AG09309 (cell line): Measurements from ENCODE around the gene ATXN10.

ENCODE experiments used
- DNase-seq: peaks from one replicate; pipeline ENCODE4 v3.0.0-alpha.2; 2010; ENCODE audit warnings: low read depth
- H3K4me3 ChIP-seq: 2 replicates; pipeline ENCODE4 v1.5.1; 2011; ENCODE audit warnings: mild to moderate bottlenecking, low read depth, low read length, moderate library complexity; ENCODE audit not compliant: control insufficient read depth
- CTCF ChIP-seq: IDR thresholded peaks from 2 replicates; pipeline ENCODE4 v1.5.1; 2011; ENCODE audit warnings: mild to moderate bottlenecking, low read depth, low read length, inconsistent platforms; ENCODE audit not compliant: insufficient read depth, control insufficient read depth; ENCODE audit errors: missing control alignments

ATXN10 gene

GRCh38 chr22:45805413-45805812 lies 133.8 kb downstream of the ATXN10 start:
- no peak overlapping the region for H3K4me3 ChIP-seq
- DNase-seq = no peak
- TF ChIP-seq CTCF = no peak

- DNase-seq = no peak
- H3K4me3 ChIP-seq = no peak overlapping the region
- TF ChIP-seq CTCF = no peak
Measured at GRCh38 chr22:45807156-45807915, 135.7 kb downstream of the ATXN10 start.

- no peak for DNase-seq
- no peak overlapping the region for H3K4me3 ChIP-seq
- TF ChIP-seq CTCF = no peak
Measured at GRCh38 chr22:45812910-45813309, 141.3 kb downstream of the ATXN10 start.

- DNase-seq = no peak
- no peak overlapping the region for H3K4me3 ChIP-seq
- no peak for TF ChIP-seq CTCF
Measured at GRCh38 chr22:45814198-45814597, 142.6 kb downstream of the ATXN10 start.

GRCh38 chr22:45816776-45817175 lies 145.1 kb downstream of the ATXN10 start:
- no peak for DNase-seq
- no peak overlapping the region for H3K4me3 ChIP-seq
- no peak for TF ChIP-seq CTCF

- TF ChIP-seq CTCF = no peak
- H3K4me3 ChIP-seq = no peak overlapping the region
- DNase-seq = no peak
Measured at GRCh38 chr22:45817745-45818423, 146.2 kb downstream of the ATXN10 start.
